PFSK-1 (cell line): ENCODE results near the gene TMEM161B.

Experiments used
- POLR2AphosphoS5 ChIP-seq: IDR thresholded peaks from 2 replicates; pipeline ENCODE4 v1.6.1; 2012; ENCODE audit warnings: low read depth, mild to moderate bottlenecking, control low read depth, low read length, moderate library complexity
- TAF1 ChIP-seq: IDR thresholded peaks from 2 replicates; pipeline ENCODE4 v1.6.1; 2012; ENCODE audit warnings: low read length, control low read depth, borderline replicate concordance; ENCODE audit not compliant: insufficient read depth

DNA sequence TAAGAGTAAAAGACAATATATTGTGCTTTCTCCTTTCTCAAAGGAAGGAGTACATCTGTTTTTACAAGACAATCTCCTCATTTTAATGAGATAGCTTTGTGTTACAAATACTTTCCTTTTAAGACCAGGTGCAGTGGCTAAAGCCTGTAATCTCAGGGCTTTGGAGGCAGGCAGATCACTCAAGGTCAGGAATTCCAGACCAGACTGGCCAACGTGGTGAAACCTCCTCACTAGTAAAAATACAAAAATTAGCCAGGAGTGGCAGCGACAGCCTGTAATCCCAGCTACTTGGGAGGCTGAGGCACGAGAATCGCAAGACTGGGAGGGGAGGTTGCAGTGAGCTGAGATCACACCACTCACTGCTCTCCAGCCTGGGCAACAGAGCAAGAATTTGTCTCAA, 11.8 kb downstream of the TMEM161B start:
- TF ChIP-seq TAF1 (no peak), POLR2AphosphoS5 (no peak)
